ENCODE data around the gene TRPM2. TPM values are rescaled to one million over a fixed set of nuclear protein-coding genes. Genes with fewer than 3 reads are reported as not detected.

TRPM2 gene
- polyA plus RNA-seq, 1 donor, result 2.2 TPM

DNA sequence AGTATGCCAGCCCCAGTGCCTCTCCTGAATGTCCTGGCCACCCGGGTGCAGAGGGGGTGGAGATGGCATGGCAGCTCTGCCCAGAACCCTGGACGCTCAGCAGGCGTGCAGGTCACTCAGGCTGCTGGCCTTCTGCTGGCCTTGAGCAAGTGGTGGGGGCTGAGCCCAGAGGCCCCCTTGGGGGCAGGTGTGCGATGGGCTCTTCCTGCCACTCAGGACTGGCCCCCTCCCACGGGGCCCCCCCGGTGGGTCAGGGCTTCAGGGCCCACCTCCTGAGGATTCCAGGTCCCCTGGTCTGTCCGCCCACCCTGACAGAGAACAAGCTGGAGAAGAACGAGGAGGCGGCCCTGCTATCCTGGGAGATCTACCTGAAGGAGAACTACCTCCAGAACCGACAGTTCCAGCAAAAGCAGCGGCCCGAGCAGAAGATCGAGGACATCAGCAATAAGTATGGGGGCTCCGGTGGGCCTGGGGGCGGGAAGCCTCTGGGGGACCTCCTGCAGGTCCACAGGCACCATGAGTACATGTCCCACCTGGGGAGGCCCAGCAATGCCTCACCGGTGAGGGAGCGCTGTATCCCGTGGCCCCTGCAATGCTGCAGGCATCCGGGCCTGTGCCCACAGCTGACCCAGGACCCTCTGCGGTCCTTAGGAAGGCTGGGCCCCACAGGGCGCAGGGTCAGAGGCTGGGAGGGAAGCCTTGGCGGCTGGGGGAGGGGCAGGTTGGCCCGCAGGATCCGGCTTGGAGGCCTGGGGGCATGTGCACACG lies 64.9 kb downstream of the TRPM2 start:
- Histone ChIP-seq H3K27me3 (ENCODE audit: control insufficient read depth, insufficient read depth, low read length) (peaks cover 2% of the 10 kb centered on the region), H3K36me3 (ENCODE audit: control insufficient read depth, insufficient read depth, low read length) (no peaks in the 10 kb centered on the region), H3K4me3 (ENCODE audit: low read length) (no peak overlapping the region), H3K4me1 (ENCODE audit: control insufficient read depth, insufficient read depth, low read length) (no peaks in the 10 kb centered on the region), H3K9me3 (ENCODE audit: control insufficient read depth, low read depth, low read length) (peaks cover 24% of the 10 kb centered on the region), H3K27ac (ENCODE audit: low read length) (no peak overlapping the region)
- WGBS (ENCODE audit: insufficient coverage, low lambda C conversion rate), result no CpG with 5 or more reads among the region's 25 CpGs
- DNase-seq, result no peak

DNA sequence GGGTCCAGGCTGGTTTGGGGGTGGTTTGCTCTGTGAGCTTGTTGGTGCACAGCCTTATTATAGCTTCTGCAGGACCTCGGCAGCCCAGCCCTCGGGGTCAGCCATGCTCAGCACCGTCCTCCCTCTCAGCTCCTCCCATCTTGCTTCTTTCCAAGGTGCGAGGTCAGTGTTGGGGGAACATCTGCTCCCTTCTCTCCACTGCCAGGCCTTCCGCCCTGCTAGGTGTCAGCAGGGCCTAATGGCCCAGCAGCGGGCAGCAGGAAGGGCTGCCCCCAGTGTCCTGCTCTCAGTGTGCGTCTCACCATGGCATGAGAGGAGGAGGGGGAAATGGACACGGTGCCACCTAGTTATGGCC lies 65.4 kb downstream of the TRPM2 start:
- no peaks in the 10 kb centered on the region for H3K36me3 ChIP-seq (ENCODE audit: control insufficient read depth, insufficient read depth, low read length)
- peaks cover 22% of the 10 kb centered on the region for H3K9me3 ChIP-seq (ENCODE audit: control insufficient read depth, low read depth, low read length)
- no peak overlapping the region for H3K27ac ChIP-seq (ENCODE audit: low read length)
- DNase-seq, result no peak
- H3K4me1 ChIP-seq (ENCODE audit: control insufficient read depth, insufficient read depth, low read length), result no peaks in the 10 kb centered on the region
- peaks cover 2% of the 10 kb centered on the region for H3K27me3 ChIP-seq (ENCODE audit: control insufficient read depth, insufficient read depth, low read length)
- no peak overlapping the region for H3K4me3 ChIP-seq (ENCODE audit: low read length)
- no CpG with 5 or more reads among the region's 8 CpGs for WGBS (ENCODE audit: insufficient coverage, low lambda C conversion rate)

DNA sequence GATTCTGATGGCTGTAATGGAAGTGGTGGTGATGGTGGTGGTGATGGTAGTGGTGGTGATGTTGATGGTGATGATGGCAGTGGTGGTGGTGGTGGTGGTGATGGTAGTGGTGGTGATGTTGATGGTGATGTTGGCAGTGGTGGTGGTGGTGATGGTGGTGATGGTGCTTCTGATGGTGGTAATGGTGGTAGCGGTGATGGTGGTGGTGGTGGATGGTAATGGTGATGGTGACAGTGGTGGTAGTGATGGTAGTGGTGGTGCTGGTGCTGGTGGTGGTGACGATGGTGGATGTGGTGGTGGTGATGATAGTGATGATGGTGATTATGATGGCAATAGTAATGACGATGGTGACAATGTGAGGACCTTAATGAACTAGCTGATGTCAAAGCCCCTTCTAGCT lies 66.3 kb downstream of the TRPM2 start:
- WGBS (ENCODE audit: insufficient coverage, low lambda C conversion rate), result no CpG with 5 or more reads among the region's 3 CpGs
- H3K27me3 ChIP-seq (ENCODE audit: control insufficient read depth, insufficient read depth, low read length), result peaks cover 2% of the 10 kb centered on the region

DNA sequence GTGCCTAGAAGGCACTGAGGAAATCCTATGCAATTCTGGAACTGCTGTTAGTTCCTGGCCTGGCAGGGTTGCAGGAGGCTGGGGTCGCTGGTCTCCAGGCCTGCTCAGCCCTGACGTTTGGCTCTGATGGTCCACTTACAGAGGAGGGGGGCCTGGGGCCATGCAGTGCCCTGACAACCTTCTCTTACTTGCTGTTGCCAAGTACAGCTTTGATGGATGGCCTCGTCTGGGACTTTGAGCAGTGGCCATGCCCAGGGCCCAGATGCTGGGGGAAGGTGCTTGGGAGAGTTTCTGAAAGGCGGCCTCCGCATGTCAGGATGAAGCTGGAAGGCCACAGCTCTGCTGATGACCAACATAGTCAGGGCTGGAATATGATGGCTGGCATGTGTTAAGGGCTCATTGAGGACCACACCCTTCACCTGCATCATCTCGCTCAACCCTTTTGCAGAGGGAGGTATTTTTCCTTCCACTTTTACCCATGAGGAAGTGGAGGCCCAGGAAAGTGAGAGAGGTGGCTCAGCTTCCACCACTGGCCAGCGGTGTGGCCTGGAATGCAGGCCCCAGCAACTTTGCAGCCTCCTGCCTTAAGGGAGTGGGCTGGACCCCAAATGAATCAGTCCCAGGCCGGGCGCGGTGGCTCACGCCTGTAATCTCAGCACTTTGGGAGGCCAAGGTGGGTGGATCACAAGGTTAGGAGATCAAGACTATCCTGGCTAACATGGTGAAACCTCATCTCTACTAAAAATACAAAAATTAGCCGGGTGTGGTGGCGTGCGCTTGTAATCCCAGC lies 67.2 kb downstream of the TRPM2 start:
- WGBS (ENCODE audit: insufficient coverage, low lambda C conversion rate), result no CpG with 5 or more reads among the region's 14 CpGs
- H3K27ac ChIP-seq (ENCODE audit: low read length), result no peak overlapping the region
- DNase-seq, result no peak
- no peaks in the 10 kb centered on the region for H3K4me1 ChIP-seq (ENCODE audit: control insufficient read depth, insufficient read depth, low read length)
- H3K36me3 ChIP-seq (ENCODE audit: control insufficient read depth, insufficient read depth, low read length), result no peaks in the 10 kb centered on the region
- peaks cover 2% of the 10 kb centered on the region for H3K27me3 ChIP-seq (ENCODE audit: control insufficient read depth, insufficient read depth, low read length)
- H3K9me3 ChIP-seq (ENCODE audit: control insufficient read depth, low read depth, low read length), result peaks cover 21% of the 10 kb centered on the region
- H3K4me3 ChIP-seq (ENCODE audit: low read length), result no peak overlapping the region

More for the DNA sequence above, 66.3 kb downstream of the TRPM2 start:
- no peak for DNase-seq
- H3K27ac ChIP-seq (ENCODE audit: low read length), result no peak overlapping the region
- H3K4me3 ChIP-seq (ENCODE audit: low read length), result no peak overlapping the region
- H3K9me3 ChIP-seq (ENCODE audit: control insufficient read depth, low read depth, low read length), result peaks cover 21% of the 10 kb centered on the region
- no peaks in the 10 kb centered on the region for H3K36me3 ChIP-seq (ENCODE audit: control insufficient read depth, insufficient read depth, low read length)
- H3K4me1 ChIP-seq (ENCODE audit: control insufficient read depth, insufficient read depth, low read length), result no peaks in the 10 kb centered on the region

DNA sequence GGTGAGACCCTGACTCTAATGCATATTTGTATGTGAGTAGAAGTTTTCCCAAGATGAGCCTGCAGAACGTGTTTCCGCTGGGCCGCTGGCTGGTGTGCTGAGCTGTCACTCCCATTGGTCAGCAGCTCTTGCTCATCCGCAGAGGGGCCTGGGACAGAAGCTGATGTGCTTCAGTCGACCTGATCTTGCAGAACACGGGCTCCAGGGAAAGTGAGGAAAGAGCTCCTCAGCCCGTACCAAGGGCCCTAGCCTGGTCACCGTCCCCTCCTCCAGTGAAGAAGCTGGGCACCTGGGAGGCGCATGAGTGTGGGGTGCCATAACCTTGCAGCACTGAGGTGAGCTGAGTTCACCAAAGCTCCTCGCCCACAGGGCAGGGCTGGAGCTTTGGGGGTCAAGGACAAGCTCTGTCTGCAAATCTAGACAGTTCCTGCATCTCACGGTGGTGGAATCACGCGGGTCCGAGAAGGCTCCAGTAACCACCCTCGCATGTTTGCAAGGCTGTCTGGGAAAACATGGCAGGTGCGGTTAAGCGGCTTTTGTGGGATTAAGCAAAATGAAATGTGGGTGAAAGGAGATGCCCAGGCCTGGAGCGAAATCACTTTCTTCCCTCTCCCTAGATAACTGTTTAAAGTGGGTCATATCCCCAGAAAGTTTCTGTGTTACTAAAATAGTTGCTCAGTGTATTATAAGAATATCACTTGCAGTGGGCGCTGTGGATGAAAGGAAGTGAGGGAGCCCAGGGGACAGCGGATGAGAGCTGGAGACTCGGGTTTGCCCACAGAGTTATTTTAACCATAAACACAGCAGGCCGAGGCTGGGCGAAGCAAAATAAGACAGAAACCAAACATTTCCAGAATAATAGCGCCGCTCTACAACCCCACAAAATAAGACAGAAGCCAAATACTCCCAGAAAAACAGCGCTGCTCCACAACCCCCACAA lies 68.8 kb downstream of the TRPM2 start:
- H3K27ac ChIP-seq (ENCODE audit: low read length), result no peak overlapping the region
- no CpG with 5 or more reads among the region's 26 CpGs for WGBS (ENCODE audit: insufficient coverage, low lambda C conversion rate)
- DNase-seq, result no peak
- no peaks in the 10 kb centered on the region for H3K36me3 ChIP-seq (ENCODE audit: control insufficient read depth, insufficient read depth, low read length)
- H3K4me1 ChIP-seq (ENCODE audit: control insufficient read depth, insufficient read depth, low read length), result no peaks in the 10 kb centered on the region
- no peak overlapping the region for H3K4me3 ChIP-seq (ENCODE audit: low read length)
- H3K9me3 ChIP-seq (ENCODE audit: control insufficient read depth, low read depth, low read length), result peaks cover 21% of the 10 kb centered on the region
- peaks cover 2% of the 10 kb centered on the region for H3K27me3 ChIP-seq (ENCODE audit: control insufficient read depth, insufficient read depth, low read length)

DNA sequence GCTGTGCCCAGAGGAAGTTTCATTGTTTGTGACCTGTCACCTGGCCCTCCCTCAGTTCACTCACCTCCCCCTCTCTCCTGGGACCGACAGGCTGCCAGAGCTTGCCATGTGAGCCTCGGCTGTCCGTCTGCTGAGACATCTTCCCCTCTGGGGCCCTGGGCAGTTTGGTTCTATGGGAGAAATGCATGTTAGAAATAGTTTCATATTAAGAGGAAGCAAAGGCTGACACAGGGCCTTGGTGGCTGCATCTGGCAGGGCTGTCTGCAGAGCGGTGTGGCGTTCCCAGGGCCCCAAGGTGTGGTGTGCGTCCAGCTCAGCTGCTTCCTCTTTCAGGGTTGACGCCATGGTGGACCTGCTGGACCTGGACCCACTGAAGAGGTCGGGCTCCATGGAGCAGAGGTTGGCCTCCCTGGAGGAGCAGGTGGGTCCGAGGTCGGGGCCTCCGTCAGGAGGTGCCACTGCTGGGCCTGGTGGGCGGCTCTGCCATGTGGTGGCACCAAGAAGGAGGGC lies 69.9 kb downstream of the TRPM2 start:
- Histone ChIP-seq H3K9me3 (ENCODE audit: control insufficient read depth, low read depth, low read length) (peaks cover 15% of the 10 kb centered on the region), H3K4me3 (ENCODE audit: low read length) (no peak overlapping the region), H3K36me3 (ENCODE audit: control insufficient read depth, insufficient read depth, low read length) (no peaks in the 10 kb centered on the region), H3K27ac (ENCODE audit: low read length) (no peak overlapping the region), H3K4me1 (ENCODE audit: control insufficient read depth, insufficient read depth, low read length) (no peaks in the 10 kb centered on the region), H3K27me3 (ENCODE audit: control insufficient read depth, insufficient read depth, low read length) (peaks cover 2% of the 10 kb centered on the region)
- DNase-seq, result no peak
- no CpG with 5 or more reads among the region's 12 CpGs for WGBS (ENCODE audit: insufficient coverage, low lambda C conversion rate)

DNA sequence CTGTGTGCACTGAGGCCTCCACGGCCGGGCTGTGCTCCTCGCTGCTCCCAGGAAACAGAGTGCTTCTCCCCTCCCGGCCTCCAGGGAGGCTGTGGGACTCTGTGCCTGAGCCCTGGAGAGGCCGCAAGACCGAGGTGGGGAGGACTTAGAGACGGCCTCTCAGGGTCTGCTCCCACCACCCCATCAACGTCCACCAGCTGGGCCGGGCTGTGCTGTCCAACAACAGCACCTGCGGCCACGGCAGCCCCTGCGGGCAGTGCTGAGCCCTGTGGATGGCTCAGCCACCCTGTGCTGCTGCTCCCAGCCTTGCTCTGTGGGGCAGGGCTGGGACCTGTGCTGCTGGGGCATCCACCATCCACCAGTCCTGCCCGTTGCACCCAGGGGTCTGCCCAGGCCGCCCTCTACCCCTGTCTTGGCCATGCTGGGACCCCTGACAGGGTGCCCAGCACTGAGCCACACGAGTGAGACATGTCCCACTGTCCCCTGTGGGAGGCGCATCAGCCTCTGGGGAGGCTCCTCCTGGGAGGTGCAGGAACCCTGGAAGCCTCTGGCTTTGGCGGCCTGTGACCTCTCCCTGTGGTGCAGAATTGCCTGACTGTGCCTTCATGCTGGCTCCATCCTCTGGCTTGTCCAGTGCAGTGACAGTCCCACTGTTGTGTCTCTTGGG lies 70.7 kb downstream of the TRPM2 start:
- no peak overlapping the region for H3K4me3 ChIP-seq (ENCODE audit: low read length)
- H3K4me1 ChIP-seq (ENCODE audit: control insufficient read depth, insufficient read depth, low read length), result no peaks in the 10 kb centered on the region
- whole genome bisulfite sequencing (ENCODE audit: insufficient coverage, low lambda C conversion rate), result no CpG with 5 or more reads among the region's 17 CpGs
- no peak for DNase-seq
- H3K9me3 ChIP-seq (ENCODE audit: control insufficient read depth, low read depth, low read length), result peaks cover 12% of the 10 kb centered on the region
- H3K27me3 ChIP-seq (ENCODE audit: control insufficient read depth, insufficient read depth, low read length), result peaks cover 2% of the 10 kb centered on the region
- H3K36me3 ChIP-seq (ENCODE audit: control insufficient read depth, insufficient read depth, low read length), result no peaks in the 10 kb centered on the region
- no peak overlapping the region for H3K27ac ChIP-seq (ENCODE audit: low read length)

DNA sequence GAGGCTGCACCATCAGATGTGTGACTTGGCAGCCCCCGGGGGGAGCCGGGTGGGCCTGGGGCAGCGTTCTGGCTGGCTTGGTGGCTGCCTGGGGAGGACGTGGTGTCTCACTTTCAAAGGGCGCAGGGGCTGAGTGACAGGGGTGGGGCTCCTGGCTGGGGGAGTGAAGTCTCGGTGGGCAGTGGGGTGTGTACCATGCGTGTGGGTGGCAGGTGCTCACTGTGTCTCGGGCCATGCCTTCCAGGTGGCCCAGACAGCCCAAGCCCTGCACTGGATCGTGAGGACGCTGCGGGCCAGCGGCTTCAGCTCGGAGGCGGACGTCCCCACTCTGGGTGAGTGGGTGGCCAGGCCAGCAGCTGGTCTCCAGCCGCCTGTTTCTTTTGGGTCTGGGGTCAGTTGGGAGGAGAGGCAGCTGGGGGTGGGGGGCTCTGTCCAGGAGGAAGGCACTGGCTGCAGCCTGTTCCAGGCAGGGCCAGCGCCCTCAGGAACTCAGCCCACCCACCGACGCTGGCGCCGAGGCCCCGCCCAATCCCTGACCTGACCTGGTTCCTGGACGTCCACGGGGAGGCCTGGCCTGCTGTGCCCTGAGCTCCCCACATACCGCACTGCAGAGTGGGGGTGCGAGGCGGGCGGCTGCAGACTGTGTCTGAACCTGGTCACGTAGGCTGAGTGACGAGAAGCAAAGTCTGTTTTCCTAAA lies 71.3 kb downstream of the TRPM2 start:
- no peak overlapping the region for H3K27ac ChIP-seq (ENCODE audit: low read length)
- H3K27me3 ChIP-seq (ENCODE audit: control insufficient read depth, insufficient read depth, low read length), result peaks cover 2% of the 10 kb centered on the region
- H3K9me3 ChIP-seq (ENCODE audit: control insufficient read depth, low read depth, low read length), result peaks cover 6% of the 10 kb centered on the region
- no peak for DNase-seq
- H3K4me1 ChIP-seq (ENCODE audit: control insufficient read depth, insufficient read depth, low read length), result no peaks in the 10 kb centered on the region
- no peaks in the 10 kb centered on the region for H3K36me3 ChIP-seq (ENCODE audit: control insufficient read depth, insufficient read depth, low read length)
- WGBS (ENCODE audit: insufficient coverage, low lambda C conversion rate), result no CpG with 5 or more reads among the region's 30 CpGs
- no peak overlapping the region for H3K4me3 ChIP-seq (ENCODE audit: low read length)

DNA sequence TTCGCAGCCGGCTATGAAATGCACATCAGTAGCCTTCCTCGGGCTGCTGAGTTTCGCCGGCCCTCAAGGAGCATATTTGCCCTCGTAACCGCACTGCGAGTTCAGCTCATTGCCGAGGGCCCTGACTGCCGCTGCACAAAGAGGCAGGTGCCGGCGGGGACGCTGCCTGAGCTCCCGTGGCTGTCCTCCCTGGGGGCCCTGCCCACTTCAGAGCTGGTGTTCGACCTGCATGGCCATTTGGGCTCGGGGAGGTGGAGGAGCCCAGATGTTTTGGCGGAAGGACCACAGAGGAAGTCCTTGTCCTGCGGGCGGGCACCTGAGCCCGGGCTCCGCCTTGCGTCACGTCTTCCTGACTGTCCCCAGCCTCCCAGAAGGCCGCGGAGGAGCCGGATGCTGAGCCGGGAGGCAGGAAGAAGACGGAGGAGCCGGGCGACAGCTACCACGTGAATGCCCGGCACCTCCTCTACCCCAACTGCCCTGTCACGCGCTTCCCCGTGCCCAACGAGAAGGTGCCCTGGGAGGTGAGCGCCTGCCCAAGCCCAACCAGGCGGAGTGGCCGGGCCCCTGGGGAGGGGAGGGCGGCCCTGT lies 72.0 kb downstream of the TRPM2 start:
- H3K4me1 ChIP-seq (ENCODE audit: control insufficient read depth, insufficient read depth, low read length), result no peaks in the 10 kb centered on the region
- H3K9me3 ChIP-seq (ENCODE audit: control insufficient read depth, low read depth, low read length), result peaks cover 6% of the 10 kb centered on the region
- DNase-seq, result no peak
- no peaks in the 10 kb centered on the region for H3K36me3 ChIP-seq (ENCODE audit: control insufficient read depth, insufficient read depth, low read length)
- WGBS (ENCODE audit: insufficient coverage, low lambda C conversion rate), result no CpG with 5 or more reads among the region's 40 CpGs
- no peak overlapping the region for H3K27ac ChIP-seq (ENCODE audit: low read length)
- no peak overlapping the region for H3K4me3 ChIP-seq (ENCODE audit: low read length)
- H3K27me3 ChIP-seq (ENCODE audit: control insufficient read depth, insufficient read depth, low read length), result peaks cover 2% of the 10 kb centered on the region

Data from large intestine (tissue), 3 donors.